GM21526 (cell line): ENCODE data around the gene HSD17B12.
"Not testable (repeated sequence)": the region's sequence is repeated elsewhere in the genome, so short reads cannot be mapped to it uniquely, and the experiment has no call there.

Experiments used
- ATAC-seq: cut with Tn5 transposase; IDR thresholded peaks from one replicate; pipeline ENCODE4 v1.9.1; 2021; ENCODE audit warnings: moderate library complexity; ENCODE audit not compliant: unreplicated experiment, low FRiP score

Gene HSD17B12

DNA sequence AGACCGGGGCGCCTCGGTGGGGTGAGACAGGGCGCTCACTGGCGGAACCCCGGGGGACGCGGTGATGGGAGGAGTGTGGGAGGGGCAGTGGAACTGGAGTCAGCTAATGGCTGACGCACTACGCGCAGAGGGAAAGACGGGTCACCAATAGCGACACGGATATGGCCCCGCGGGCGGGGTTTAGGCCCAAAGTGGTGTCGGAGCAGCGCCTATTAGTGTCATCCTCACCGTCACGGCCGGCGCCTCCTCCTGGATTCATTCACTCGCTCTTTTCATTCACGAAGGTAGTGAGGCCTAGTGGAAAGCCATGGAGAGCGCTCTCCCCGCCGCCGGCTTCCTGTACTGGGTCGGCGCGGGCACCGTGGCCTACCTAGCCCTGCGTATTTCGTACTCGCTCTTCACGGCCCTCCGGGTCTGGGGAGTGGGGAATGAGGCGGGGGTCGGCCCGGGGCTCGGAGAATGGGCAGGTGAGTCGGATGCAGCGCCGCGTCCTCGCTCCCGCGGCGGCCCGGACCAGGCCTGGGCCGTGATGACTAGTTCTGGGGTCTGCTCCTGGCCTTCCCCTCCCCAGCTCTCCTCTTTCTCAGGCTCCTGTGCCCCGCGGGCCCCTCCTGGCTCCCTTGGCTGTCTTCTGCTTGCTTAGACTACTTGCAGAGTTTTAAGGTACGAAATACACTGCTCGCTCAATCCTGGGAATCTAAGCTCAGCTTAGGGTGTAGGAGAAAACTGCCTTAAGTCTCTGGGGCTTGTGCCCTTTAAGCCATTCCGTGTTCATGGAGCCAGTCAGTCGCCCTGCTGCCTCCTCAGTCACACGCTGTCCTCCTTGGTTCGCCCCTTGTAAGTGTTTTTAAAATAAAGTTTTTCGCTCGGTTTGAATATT, at the start of gene HSD17B12:
Gene HSD17B12, plus strand, starts transcription at position 218 of the 880 bp plus-strand sequence. Its CDS starts 90 bp downstream, at position 308.
- ATAC-seq = peak; percentile 97

DNA sequence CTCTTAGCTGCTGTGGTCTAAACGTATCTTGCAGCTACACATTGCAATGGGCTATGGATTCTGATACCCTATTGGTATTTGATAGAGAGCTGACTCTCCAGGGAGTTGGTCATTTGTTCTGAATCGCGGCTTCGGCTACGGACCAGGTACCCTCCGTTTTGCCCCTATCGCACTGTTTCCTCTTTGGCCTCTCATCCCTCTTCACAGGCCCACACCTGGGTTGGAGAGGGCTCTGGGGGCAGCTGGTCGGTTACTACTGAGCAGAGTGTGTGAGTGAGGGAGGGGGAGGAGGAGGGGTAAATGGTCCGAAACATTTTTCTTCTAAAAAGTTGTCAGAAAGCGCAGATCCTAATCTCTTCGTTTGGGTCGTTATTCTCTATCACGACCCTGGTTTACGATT, 48.8 kb upstream of the HSD17B12 start:
- ATAC-seq = no peak

DNA sequence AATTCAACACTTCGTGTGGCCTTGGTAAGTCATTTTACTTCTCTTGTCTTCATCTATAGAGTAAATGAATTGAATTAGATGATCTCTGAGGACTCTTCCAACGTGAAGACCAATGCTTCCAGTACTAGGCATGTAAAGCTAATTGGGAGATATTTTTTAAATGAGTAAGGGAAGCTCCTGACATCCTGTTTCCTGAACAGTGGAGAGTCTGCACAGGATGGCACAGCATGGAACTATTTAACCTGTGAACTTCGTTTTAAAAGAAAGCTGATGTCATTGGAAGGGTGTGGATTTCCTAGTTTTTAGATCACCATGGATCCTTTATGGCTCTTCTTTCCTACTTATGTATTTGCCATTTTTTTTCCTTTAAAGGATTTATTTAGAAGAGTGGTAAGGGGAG, 48.4 kb upstream of the HSD17B12 start:
- ATAC-seq = no peak

DNA sequence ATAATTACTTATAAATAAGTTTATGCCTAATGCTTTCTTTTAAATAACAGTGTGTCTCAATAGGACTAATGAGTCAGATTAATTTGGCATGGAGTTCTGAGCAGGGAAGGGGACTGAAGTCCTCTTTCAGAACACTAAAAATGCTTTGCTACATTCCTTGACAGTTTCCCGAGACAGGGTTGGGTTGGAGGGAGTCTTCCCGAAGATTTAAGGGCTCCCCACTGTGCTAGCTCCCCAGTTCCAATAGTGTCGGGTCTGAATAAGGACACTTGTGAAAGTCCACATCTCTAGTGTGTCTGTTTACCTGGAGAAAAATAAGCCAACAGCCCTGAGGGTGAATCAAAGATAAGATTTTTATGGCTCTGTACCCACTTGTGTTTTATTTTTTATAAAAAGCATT, 41.8 kb upstream of the HSD17B12 start:
- ATAC-seq = no peak

DNA sequence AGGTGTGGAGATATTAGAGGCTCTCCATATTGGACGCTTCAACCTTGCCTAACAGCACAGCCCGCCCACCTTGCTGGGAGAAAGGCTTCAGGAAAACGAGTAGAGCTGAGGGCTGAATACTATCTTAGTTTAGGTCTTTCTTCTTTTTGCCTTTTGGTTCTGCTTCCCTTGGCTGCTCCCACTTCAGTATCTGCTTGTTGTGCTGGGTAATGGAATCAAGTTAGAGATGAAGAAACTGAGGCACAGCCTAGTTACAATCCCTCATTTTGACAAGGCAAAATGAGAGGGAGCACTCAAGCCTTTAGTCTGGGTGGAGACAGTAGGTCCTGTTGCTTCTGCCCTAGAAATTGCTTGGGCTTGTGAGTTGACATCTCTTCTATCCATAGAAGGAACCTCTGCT, 41.3 kb upstream of the HSD17B12 start:
- ATAC-seq = no peak

DNA sequence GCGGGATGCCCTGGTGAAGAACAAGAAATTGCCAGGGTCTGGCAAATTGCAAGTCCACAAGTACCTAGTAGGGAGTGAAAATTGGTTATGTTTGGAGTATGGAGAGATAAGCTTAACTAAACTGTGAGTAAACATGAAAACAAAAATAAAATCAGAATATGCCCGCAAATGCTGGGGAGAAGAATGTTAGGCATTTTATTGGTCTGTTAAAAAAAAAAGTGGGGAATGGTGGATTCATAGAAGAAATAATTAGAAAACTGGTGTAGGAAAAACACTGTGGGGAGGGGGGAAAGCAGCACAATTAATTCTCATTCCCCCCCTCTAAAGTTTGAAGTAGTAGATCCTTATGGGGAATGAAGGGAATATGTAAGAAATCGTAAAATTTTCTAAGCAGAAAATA, 40.6 kb upstream of the HSD17B12 start:
- no peak for ATAC-seq

DNA sequence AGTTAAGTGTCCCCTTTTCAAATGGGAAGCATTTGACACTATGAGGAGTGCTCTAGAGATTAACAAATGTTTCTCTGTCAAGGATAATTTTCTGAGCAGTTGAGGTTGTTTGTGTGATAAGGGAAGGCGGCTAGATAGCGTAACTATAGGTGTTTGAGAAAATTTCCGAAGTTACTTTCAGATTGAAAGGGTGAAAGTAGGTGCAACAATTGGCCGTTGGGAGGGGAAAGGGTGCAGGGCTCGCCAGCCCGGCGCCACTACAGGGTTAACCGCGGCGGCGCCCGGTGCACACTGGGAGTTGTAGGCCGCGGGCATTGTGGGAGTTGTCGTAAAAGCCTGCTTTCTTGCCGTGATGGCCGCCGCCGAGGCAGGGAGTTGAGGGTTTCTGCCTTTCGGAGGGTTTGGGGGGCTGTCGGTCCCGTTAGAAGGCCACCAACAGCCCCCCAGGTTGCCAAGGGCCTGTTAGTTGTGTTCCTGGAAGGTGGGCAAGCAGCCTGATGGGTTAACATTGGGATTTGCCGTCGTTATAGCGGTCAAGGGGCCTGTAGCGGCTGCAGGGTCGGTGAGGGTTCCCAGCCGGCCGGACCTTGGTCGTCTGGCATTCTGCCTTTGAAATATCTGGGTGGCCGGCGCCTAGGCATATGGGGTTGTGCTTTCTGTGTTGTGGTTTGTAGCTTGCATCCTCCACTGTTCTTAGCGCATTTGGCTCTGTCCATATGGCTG, 36.5 kb upstream of the HSD17B12 start:
- ATAC-seq = peak; percentile 99

DNA sequence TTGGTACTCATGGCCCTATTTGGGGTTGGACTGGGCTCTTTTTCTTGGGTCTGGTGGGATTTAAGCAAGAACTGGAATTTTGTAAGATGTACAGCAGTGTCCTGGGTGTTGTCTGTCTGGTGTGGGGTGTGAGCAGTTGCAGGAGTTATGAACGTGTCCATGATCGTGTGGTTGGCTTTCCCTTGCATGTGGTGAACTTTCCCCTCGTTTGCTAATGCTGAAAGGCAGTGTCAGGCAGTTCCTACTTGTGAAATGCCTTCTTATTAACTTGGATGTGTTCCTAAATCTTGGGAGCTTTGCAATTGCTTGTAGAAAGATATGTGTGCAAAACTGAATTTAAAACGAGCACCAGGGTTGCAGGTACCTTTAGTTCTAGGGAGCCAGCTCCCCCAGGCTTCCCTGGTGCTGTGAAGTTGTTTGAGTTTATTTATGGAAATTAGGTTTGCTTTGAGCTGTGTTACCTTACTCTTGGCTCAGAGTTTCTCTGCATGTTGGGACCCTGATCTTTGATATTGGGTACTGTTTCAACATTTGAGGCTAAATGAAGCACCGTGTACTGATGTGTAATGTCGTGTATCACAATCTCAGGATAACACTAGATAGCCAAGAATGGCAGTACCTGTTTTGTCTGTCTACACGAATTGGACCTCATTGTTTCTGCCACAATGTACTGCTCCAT, 35.8 kb upstream of the HSD17B12 start:
- ATAC-seq = peak; percentile 5

DNA sequence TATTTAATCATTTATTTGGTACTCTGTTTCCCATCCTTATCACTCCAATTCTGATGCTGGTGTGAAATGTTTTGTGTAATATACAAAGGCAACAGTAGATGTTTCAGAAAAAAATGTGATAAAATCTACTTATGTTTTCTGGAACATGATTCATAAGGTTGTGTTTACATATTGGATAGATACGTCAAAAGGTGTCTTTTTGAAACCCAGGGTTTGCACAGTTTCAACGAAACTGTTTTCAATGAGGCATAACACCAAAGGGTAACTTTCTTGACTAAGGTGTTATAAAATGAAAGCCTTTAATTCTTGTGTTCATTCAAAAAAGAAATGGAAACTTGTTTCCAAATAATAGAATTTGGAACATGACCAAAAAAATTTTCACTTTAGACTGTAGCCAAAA, 33.8 kb upstream of the HSD17B12 start:
- ATAC-seq = no peak

DNA sequence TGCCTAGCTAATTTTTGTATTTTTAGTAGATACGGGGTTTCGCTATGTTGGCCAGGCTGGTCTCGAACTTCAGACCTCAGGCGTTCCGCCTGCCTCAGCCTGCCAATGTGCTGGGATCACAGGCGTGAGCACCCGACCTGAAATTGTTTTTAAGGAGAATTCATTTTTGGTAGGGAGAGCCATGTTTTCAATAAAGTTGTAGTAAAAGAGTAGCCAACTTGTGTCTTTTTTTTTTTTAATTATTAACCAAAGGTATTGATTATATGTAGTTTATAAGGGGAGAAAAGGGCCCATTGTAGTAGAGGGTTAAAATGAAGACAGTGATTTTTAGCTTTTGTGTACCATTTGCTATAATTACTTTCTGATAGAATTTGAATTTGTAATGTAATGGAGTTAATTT, 31.6 kb upstream of the HSD17B12 start:
- ATAC-seq = no peak

DNA sequence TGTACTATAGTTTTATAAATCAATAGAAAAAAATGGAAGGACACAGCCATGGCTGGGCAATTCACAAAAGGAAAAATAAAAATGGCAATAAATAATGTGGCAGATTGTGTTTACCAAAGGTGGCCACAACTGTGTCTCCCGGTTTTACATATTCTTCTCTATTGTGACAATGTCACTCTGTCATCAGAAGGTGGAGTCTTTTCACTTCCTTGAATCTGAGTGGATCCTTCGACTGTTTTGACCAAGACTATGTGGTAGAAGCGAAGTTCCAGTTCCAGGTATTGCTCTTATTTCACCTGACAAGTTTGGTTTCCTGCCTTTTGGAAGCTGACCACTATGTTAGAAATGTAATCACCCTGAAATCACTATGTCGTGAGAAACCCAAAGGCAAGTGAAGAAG, 31.0 kb upstream of the HSD17B12 start:
- no peak for ATAC-seq

DNA sequence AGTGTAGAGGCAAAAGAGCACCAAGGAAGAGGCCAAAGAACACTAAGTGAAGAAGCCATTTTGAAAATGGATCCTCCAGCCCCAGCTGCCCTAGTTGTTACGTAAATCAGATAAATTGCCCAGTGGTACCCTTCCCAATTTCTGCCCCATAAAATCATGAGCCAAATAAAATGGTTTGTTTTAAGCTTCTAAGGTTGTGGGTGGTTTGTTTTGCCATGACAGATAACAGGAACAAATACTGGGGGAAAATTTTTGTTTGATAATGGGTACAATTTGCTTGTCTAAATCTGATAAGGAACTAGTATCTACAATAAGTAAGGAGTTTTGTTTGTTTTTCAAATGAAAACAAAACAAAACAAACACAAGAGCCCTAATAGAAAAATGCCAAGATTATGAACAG, 30.6 kb upstream of the HSD17B12 start:
- no peak for ATAC-seq

DNA sequence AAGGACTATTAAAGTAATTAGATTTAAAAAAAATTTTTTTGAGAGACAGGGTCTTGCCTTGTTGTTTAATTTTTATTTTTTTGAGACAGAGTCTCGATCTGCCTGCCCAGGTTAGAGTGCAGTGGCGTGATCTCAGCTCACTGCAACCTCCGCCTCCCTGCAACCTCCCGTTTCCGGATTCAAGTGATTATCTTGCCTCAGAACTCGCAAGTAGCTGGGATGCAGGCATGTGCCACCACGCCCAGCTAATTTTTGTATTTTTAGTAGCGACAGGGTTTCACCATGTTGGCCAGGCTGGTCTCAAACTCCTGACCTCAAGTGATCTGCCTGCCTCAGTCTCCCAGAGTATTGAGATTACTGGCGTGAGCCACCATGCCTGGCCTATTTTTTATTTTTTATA, 17.5 kb upstream of the HSD17B12 start:
- not testable (repeated sequence) for ATAC-seq

DNA sequence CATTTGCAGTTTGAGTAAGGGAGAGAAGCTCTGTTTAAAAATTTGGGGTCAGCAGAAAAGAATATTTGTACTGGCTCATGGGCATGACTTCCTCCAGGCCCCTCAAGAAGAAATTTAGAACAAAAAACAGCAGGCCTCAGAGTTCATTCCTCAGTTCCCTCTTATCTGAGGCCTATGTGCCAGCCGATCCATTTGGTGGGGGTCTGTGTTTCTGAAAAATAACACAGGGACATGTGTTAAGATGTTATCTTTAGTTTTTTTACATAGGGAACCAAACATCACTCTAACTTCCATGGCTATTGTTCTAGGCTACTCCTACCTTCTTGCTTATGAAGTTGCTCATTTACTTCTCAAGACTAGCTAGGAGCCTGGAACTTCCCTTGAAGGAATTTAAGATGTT, 16.2 kb upstream of the HSD17B12 start:
- no peak for ATAC-seq

DNA sequence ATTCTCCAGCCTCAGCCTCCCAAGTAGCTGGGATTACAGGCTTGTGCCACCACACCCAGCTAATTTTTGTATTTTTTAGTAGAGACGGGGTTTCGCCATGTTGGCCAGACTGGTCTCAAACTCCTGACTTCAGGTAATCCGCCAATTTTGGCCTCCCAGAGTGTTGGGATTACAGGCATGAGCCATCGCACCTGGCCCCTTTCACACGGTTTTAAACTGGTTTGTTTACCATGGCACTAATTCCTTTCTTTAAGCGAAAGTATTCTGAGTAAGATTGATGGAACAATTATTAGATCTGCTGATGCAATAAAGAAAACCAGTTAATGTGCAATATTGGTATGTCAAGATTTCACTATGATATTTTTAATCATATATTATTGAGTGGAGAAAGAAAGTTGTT, 9.3 kb upstream of the HSD17B12 start:
- ATAC-seq = not testable (repeated sequence)

DNA sequence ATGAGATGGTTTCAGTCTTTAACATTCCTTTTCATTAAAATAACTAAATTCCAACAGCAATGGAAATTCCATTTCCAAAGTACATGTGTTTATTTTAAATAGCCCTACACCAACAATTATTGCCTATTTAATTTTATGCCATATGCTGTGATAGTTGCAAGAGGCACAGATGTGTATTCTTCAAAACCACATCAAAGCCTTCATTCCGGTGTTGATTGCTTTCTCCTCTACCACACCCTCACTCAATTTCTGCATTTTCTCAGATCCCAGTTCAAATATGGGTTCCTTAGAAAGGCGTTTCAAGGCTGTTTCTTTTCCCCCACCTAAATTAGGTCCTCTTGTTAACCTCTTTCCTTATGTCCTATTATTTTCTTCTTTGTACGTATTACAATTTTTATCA, 6.0 kb upstream of the HSD17B12 start:
- no peak for ATAC-seq

DNA sequence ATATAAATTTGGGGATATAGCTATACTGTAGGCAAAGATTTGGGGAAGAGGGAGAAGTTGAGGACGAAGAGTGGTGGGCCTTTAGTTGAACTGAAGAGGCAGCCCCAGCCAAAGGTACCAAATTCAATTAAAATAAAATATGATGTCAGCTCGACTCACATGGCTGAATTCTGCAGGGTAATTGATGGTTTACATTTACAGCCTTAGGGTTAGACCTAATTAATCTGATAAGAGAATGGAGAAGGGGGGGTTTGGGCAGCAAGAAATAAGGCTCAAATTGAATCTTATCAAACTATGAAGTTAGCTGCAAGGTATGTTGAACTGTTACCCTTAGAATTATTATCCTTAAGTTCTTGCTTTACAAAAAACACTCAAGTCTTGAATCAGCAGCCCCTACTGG, 3.6 kb upstream of the HSD17B12 start:
- no peak for ATAC-seq

DNA sequence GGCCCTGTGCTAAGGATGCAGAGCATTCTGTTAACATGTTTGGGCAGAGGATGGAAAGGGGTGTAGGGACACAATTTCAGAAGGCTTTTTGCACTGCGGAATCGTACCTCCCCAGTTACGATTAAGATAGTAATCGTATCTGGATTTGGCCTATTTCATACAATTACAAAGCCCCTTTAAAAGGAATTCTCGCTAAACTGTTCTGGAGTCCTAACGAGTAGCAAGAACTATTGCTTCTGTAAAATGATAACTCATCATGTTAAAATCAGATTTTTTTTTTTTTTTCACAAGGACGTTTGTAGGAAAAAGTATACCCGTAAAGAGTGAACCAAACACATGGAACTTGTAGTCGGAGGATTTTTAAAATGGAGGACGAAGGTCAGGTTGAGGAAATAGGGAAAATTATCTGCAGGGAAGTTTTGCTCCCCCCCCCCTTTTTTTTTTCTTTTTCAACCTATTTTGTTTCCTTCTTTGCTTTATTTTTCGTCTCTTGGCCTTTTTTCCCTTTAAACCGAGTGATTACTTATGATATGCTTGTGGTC, 934 bp downstream of the HSD17B12 start:
- ATAC-seq = no peak

DNA sequence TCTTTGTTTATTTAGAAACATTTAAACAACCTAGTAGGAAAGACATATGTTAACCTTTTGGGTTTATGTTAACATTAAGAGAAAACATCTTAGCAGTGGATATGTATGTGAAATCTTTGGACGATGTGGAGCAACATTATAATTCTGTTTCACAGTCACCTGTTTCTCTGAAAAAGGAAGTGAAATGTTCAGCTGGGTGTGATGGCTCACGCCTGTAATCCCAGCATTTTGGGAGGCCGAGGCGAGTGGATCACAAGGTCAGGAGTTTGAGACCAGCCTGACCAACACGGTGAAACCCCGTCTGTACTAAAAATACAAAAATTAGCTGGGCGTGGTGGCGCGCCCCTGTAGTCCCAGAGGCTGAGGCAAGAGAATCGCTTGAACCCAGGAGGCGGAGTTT, 1.5 kb downstream of the HSD17B12 start:
- not testable (repeated sequence) for ATAC-seq

DNA sequence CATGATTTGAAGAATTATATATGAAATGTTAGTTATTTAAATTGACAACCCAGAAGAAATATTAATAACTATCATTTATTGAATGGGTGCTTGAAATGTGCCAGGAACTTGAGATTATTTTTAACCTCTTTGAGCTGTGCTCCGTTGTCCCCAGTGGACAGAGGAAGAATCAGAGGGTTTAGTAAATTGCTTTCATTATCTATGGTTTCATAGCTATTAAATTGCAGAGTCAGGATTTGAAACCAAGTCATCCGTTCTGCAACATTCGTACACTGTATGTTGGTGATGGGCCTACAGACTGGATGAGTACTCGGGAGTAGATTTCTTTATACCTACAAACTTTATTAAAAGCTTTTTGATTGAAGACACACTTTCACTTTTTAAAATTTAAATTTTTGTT, 4.9 kb downstream of the HSD17B12 start:
- no peak for ATAC-seq

DNA sequence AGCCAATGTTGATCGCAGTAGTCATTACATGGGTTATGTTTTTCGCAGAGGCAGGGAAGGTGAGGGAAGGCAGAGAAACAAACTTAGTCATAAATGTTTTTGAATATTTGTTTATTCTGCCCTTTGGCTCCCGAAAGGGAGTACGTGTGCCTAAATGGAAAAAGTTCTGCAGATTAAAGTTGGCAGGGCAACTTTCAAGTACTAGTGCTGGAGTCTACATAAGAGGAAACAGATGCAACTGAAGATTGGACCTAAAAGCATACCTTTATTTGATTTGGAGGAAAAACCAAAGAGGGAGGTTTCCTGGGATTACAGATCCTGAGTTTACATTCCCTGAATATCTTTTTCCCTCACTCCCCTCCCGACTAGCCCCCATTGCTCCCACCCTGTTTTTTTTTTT, 5.7 kb downstream of the HSD17B12 start:
- no peak for ATAC-seq
